ENCODE results near the gene SMYD5. TPM values are rescaled to one million over a fixed set of nuclear protein-coding genes. Genes with fewer than 3 reads are reported as not detected.

Gene SMYD5
- total RNA-seq, 2 experiments from 2014 or later = 33.2 to 42.2 TPM

DNA sequence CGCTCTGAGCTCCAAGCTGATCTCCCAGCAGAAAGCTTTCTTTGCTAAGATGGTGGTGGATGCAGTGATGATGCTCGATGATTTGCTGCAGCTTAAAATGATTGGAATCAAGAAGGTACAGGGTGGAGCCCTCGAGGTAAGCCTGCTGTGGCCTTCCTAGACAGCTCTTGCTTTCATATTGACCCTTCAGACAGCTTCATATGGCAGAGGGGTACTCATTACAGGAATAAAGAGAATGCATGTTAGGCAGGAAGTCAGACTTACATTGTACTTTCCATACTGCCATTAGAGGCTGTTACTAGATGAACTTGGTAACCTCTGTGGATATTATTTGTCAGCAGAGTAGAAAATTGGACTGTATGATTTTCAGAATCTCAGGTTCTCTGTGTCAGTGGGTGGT lies 30.5 kb downstream of the SMYD5 start:
- peaks cover 35% of the 10 kb centered on the region for H3K79me2 ChIP-seq (ENCODE audit: insufficient read depth, low read depth, low read length)
- no peak for DNase-seq (ENCODE audit: low spot score)
- no peaks in the 10 kb centered on the region for H3K9me3 ChIP-seq (ENCODE audit: low read length)
- no TSS peak for BruUV-seq (replicated peaks)
- TF ChIP-seq, protein P1, sequence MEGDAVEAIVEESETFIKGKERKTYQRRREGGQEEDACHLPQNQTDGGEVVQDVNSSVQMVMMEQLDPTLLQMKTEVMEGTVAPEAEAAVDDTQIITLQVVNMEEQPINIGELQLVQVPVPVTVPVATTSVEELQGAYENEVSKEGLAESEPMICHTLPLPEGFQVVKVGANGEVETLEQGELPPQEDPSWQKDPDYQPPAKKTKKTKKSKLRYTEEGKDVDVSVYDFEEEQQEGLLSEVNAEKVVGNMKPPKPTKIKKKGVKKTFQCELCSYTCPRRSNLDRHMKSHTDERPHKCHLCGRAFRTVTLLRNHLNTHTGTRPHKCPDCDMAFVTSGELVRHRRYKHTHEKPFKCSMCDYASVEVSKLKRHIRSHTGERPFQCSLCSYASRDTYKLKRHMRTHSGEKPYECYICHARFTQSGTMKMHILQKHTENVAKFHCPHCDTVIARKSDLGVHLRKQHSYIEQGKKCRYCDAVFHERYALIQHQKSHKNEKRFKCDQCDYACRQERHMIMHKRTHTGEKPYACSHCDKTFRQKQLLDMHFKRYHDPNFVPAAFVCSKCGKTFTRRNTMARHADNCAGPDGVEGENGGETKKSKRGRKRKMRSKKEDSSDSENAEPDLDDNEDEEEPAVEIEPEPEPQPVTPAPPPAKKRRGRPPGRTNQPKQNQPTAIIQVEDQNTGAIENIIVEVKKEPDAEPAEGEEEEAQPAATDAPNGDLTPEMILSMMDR (conservative IDR thresholded peaks at IDR 0.05; ENCODE audit: low read length) = no peak
- TF ChIP-seq EZH2phosphoT487 (IDR thresholded peaks at IDR 0.05; ENCODE audit: borderline replicate concordance, low read depth, low read length) = no peak
- peaks cover 27% of the 10 kb centered on the region; the same call in 1 of the 2 replicates for H4K20me1 ChIP-seq (ENCODE audit: insufficient read depth, low read length)
- H3K4me1 ChIP-seq (ENCODE audit: insufficient read depth, low read length, poor library complexity, severe bottlenecking) = no peaks in the 10 kb centered on the region
- H2AFZ ChIP-seq (ENCODE audit: low read length) = no peak overlapping the region
- no peak overlapping the region for H3K27ac ChIP-seq (ENCODE audit: low read depth, low read length, poor library complexity, severe bottlenecking)
- CTCF ChIA-PET (ENCODE audit: unreplicated experiment) = no interaction called here
- H3K4me2 ChIP-seq (ENCODE audit: low read length) = no peak overlapping the region
- POLR2A ChIA-PET = interaction anchor here (1.5 kb wide), 1 partner anchor 12 kb away, joined by 7 read pairs; the partner anchor contains the start of gene PRADC1
- peaks cover 98% of the 10 kb centered on the region for H3K36me3 ChIP-seq (ENCODE audit: insufficient read depth, low read length)
- intact Hi-C loops (cut with micrococcal nuclease; ENCODE audit: unreplicated experiment) = no loop called here
- H3K9me2 ChIP-seq (ENCODE audit: insufficient read depth, low read length) = no peaks in the 10 kb centered on the region
- H3K4me3 ChIP-seq (ENCODE audit: low read depth, low read length, poor library complexity, severe bottlenecking) = no peak overlapping the region

GRCh38 chr2:73246850-73247249 lies 32.8 kb downstream of the SMYD5 start:
- Histone ChIP-seq H3K36me3 (ENCODE audit: insufficient read depth, low read length) (peaks cover 97% of the 10 kb centered on the region), H3K27ac (ENCODE audit: low read depth, low read length, poor library complexity, severe bottlenecking) (no peak overlapping the region), H2AFZ (ENCODE audit: low read length) (no peak overlapping the region), H3K9me2 (ENCODE audit: insufficient read depth, low read length) (no peaks in the 10 kb centered on the region), H3K4me2 (ENCODE audit: low read length) (no peak overlapping the region), H3K4me3 (ENCODE audit: low read depth, low read length, poor library complexity, severe bottlenecking) (no peak overlapping the region), H3K79me2 (ENCODE audit: insufficient read depth, low read depth, low read length) (peaks cover 15% of the 10 kb centered on the region; the same call in 1 of the 2 replicates), H4K20me1 (ENCODE audit: insufficient read depth, low read length) (peaks cover 18% of the 10 kb centered on the region), H3K9me3 (ENCODE audit: low read length) (no peaks in the 10 kb centered on the region), H3K4me1 (ENCODE audit: insufficient read depth, low read length, poor library complexity, severe bottlenecking) (no peaks in the 10 kb centered on the region)
- TF ChIP-seq, protein P1 (conservative IDR thresholded peaks at IDR 0.05; ENCODE audit: low read length) = no peak
- no peak for TF ChIP-seq EZH2phosphoT487 (IDR thresholded peaks at IDR 0.05; ENCODE audit: borderline replicate concordance, low read depth, low read length)
- BruUV-seq (replicated peaks) = no TSS peak
- ChIA-PET POLR2A (interaction anchor here (0.7 to 1.8 kb wide), 6 partner anchors 9 to 139 kb away, joined by 3 to 5 read pairs (median 4); partner anchors contain the start of genes ALMS1, CCT7 and PRADC1), CTCF (ENCODE audit: unreplicated experiment) (no interaction called here)
- no peak for DNase-seq (ENCODE audit: low spot score)
- intact Hi-C loops (cut with micrococcal nuclease; ENCODE audit: unreplicated experiment) = no loop called here

DNA sequence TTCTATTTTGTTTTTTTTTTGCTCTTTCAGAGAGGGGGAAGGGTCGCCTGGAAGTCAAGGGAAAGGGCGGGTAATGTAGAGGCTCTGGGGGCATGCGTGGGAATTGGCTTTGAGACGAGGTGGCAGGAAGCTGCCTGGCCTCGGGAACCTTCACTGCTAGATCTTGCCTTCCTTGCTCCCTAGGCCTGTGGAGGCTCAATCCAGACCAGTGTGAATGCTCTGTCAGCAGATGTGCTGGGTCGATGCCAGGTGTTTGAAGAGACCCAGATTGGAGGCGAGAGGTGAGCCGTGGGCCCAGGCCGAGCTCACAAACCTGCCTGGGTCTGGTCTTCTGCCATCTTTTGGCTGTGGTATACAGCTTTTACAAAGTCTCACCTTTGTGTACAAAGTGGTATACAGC lies 35.6 kb downstream of the SMYD5 start:
- POLR2A ChIA-PET = interaction anchor here (0.7 to 2.6 kb wide), 4 partner anchors 11 to 37 kb away, joined by 3 to 7 read pairs (median 6); partner anchors contain the start of genes CCT7 and PRADC1
- no peaks in the 10 kb centered on the region for H3K79me2 ChIP-seq (ENCODE audit: insufficient read depth, low read depth, low read length)
- CTCF ChIA-PET (ENCODE audit: unreplicated experiment) = no interaction called here
- no peaks in the 10 kb centered on the region for H3K9me3 ChIP-seq (ENCODE audit: low read length)
- no peak for DNase-seq (ENCODE audit: low spot score)
- H2AFZ ChIP-seq (ENCODE audit: low read length) = no peak overlapping the region
- H4K20me1 ChIP-seq (ENCODE audit: insufficient read depth, low read length) = peaks cover 11% of the 10 kb centered on the region
- H3K4me2 ChIP-seq (ENCODE audit: low read length) = no peak overlapping the region
- intact Hi-C loops (cut with micrococcal nuclease; ENCODE audit: unreplicated experiment) = no loop called here
- H3K9me2 ChIP-seq (ENCODE audit: insufficient read depth, low read length) = no peaks in the 10 kb centered on the region
- no peak overlapping the region for H3K4me3 ChIP-seq (ENCODE audit: low read depth, low read length, poor library complexity, severe bottlenecking)
- H3K36me3 ChIP-seq (ENCODE audit: insufficient read depth, low read length) = peaks cover 98% of the 10 kb centered on the region
- BruUV-seq (replicated peaks) = no TSS peak
- no peak for TF ChIP-seq EZH2phosphoT487 (IDR thresholded peaks at IDR 0.05; ENCODE audit: borderline replicate concordance, low read depth, low read length)
- TF ChIP-seq, protein P1 (conservative IDR thresholded peaks at IDR 0.05; ENCODE audit: low read length) = no peak
- H3K27ac ChIP-seq (ENCODE audit: low read depth, low read length, poor library complexity, severe bottlenecking) = no peak overlapping the region
- H3K4me1 ChIP-seq (ENCODE audit: insufficient read depth, low read length, poor library complexity, severe bottlenecking) = no peaks in the 10 kb centered on the region

Data from OCI-LY7 (cell line).